AG04450 (cell line): ENCODE results near the gene AGAP2. TPM values are rescaled to one million over a fixed set of nuclear protein-coding genes. Genes with fewer than 3 reads are reported as not detected.
"Not testable (repeated sequence)": the region's sequence is repeated elsewhere in the genome, so short reads cannot be mapped to it uniquely, and the experiment has no call there.

Source experiments
- CTCF ChIA-PET: fragments of 300-600, 350-600 bp; formaldehyde crosslinking; extraction: SDS; loops from one replicate; lab custom pipeline; 2022; ENCODE audit warnings: antibody characterized with exemption, inconsistent platforms; lab: Charles Lee
- POLR2A ChIA-PET: fragments of 350-600 bp; formaldehyde crosslinking; extraction: SDS; loops from one replicate; lab custom pipeline; 2021; ENCODE audit warnings: antibody characterized with exemption, inconsistent platforms; lab: Yijun Ruan, JAX
- DNase-seq: peaks from one replicate; pipeline ENCODE4 v3.0.0-alpha.2; 2011; ENCODE audit warnings: low read depth, low spot score
- H3K27ac ChIP-seq: one replicate; pipeline ENCODE4 v1.5.1; 2012; ENCODE audit warnings: low read depth, low read length, control low read depth
- H3K27me3 ChIP-seq: one replicate; pipeline ENCODE4 v1.6.0; 2012; ENCODE audit warnings: low read length; ENCODE audit not compliant: control insufficient read depth, insufficient read depth
- H3K4me3 ChIP-seq: 2 replicates; pipeline ENCODE4 v1.5.1; 2011; ENCODE audit warnings: mild to moderate bottlenecking, low read depth, low read length, control low read depth
- H3K9me3 ChIP-seq: 2 replicates; pipeline ENCODE4 v1.5.1; 2012; ENCODE audit warnings: low read length; ENCODE audit not compliant: control insufficient read depth, insufficient read depth
- polyA plus RNA-seq: library from polyadenylated mRNA; depleted of rRNA; stranded (reverse); fragments of >200 nt; gene quantifications from 2 replicates; pipeline ENCODE4 v1.2.3, GENCODE V29; 2011
- TF ChIP-seq, protein P1 (sequence below): IDR thresholded peaks from 2 replicates; pipeline ENCODE4 v1.5.1; 2011; ENCODE audit warnings: low read depth, low read length, control low read depth, inconsistent platforms

AGAP2 gene
- polyA plus RNA-seq, 1 experiment = 0.02 TPM

DNA sequence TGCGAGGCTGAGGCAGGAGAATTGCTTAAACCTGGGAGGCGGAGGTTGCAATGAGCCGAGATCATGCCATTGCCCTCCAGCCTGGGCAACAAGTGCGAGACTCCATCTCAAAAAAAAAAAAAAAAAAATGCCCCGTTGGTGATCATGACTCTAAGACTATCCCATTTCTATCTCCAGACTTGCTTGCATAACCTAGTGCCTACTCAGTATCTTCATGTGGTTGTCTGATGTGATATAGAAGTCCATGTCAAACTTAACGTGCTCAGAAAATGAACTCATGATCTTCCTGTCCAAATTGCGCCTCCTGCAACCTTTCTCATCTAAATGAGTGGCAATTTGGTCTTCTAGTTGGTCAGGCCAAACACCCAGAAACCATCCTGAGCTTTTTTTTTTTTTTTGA is 39.4 kb upstream of the AGAP2 start:
- no peaks in the 10 kb centered on the region for H3K27me3 ChIP-seq
- no peak overlapping the region for H3K27ac ChIP-seq
- no peak overlapping the region for H3K4me3 ChIP-seq
- DNase-seq = no peak
- H3K9me3 ChIP-seq = no peaks in the 10 kb centered on the region; the same call in 1 of the 2 replicates
- POLR2A ChIA-PET = no interaction called here
- CTCF ChIA-PET = interaction anchor here (0.9 kb wide), 1 partner anchor 25 kb away, joined by 6 read pairs; no protein-coding TSS in a partner anchor
- TF ChIP-seq, protein P1, sequence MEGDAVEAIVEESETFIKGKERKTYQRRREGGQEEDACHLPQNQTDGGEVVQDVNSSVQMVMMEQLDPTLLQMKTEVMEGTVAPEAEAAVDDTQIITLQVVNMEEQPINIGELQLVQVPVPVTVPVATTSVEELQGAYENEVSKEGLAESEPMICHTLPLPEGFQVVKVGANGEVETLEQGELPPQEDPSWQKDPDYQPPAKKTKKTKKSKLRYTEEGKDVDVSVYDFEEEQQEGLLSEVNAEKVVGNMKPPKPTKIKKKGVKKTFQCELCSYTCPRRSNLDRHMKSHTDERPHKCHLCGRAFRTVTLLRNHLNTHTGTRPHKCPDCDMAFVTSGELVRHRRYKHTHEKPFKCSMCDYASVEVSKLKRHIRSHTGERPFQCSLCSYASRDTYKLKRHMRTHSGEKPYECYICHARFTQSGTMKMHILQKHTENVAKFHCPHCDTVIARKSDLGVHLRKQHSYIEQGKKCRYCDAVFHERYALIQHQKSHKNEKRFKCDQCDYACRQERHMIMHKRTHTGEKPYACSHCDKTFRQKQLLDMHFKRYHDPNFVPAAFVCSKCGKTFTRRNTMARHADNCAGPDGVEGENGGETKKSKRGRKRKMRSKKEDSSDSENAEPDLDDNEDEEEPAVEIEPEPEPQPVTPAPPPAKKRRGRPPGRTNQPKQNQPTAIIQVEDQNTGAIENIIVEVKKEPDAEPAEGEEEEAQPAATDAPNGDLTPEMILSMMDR = no peak

DNA sequence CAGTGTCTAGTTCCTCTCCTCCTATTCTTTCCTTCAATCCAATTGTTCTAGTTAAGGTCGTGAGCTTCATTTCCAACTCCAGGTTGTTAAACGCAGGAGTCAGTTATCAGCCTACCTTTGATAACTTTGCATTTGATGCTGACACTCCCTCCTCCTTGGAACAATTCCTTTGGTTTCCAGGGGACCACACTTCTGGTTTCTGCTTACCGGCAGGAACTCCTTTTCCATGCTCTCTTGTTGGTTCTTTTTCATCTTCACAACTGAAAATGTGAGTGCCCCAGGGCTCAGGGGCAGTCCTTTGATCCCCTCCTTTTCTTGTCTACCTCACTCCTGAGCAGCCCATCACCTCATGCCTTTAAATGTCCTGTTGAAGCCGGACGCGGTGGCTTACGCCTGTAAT is 38.8 kb upstream of the AGAP2 start:
- Histone ChIP-seq H3K27me3 (no peaks in the 10 kb centered on the region), H3K4me3 (no peak overlapping the region), H3K9me3 (no peaks in the 10 kb centered on the region; the same call in 1 of the 2 replicates), H3K27ac (no peak overlapping the region)
- CTCF ChIA-PET = interaction anchor here (0.9 kb wide), 1 partner anchor 26 kb away, joined by 6 read pairs; no protein-coding TSS in a partner anchor
- TF ChIP-seq, protein P1 = no peak
- POLR2A ChIA-PET = no interaction called here
- no peak for DNase-seq

DNA sequence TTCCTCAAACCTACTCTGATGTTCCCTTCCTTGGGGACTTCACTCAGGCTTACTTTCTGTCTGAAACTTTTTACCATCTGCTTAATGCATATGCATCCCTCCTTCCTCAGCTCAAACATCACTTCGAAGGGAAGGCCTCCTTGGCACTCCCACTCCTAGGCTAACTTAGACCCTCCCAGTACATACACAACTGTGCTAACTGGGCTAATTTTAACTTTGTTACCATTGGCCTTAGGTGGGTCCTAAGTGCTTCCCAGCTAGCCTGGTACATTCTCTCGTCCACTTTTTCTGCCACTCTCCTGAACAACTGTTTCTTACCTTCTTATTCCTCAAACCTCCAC is 37.7 kb upstream of the AGAP2 start:
- no peak for DNase-seq
- POLR2A ChIA-PET = no interaction called here
- CTCF ChIA-PET = no interaction called here

DNA sequence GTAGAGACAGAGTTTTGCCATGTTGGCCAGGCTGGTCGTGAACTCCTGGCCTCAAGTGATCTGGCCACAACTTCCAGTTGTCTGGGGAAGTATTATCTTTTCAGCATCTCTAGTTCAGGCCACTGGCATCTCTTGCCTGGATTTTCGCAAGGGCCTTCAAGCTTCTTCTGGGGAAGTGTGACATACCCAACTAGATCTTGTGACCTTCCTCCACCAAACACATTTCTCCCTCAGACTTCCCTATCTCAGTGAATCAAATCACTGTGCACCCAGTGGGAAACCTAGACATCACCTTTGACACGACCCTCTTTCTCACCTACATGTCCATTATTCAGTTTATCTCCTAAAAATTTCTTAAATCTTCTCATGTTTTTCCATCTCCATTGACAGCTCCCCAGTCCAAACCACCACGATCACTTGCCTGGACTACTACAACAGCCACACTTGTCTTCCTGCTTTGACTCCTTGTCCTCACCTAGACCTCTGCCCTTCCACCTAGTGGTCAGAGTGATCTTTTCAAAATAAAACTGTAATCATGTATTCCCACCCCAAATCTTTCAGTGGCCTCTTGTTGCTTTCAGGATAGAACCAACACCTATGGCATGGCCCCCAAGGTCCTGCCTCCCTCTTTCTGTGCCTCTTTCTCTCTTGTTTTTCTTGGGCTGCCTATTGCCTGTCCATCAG is 37.2 kb upstream of the AGAP2 start:
- no peaks in the 10 kb centered on the region for H3K27me3 ChIP-seq
- POLR2A ChIA-PET = no interaction called here
- no peak overlapping the region for H3K27ac ChIP-seq
- CTCF ChIA-PET = no interaction called here
- H3K4me3 ChIP-seq = no peak overlapping the region
- no peak for DNase-seq
- no peaks in the 10 kb centered on the region; the same call in 1 of the 2 replicates for H3K9me3 ChIP-seq
- TF ChIP-seq, protein P1 = 0 out of 2 replicates have a peak, but pooled peaks have one; percentile 6

More for the DNA sequence above, 37.7 kb upstream of the AGAP2 start:
- Histone ChIP-seq H3K9me3 (no peaks in the 10 kb centered on the region; the same call in 1 of the 2 replicates), H3K27me3 (no peaks in the 10 kb centered on the region), H3K4me3 (no peak overlapping the region), H3K27ac (no peak overlapping the region)
- TF ChIP-seq, protein P1 = no peak

DNA sequence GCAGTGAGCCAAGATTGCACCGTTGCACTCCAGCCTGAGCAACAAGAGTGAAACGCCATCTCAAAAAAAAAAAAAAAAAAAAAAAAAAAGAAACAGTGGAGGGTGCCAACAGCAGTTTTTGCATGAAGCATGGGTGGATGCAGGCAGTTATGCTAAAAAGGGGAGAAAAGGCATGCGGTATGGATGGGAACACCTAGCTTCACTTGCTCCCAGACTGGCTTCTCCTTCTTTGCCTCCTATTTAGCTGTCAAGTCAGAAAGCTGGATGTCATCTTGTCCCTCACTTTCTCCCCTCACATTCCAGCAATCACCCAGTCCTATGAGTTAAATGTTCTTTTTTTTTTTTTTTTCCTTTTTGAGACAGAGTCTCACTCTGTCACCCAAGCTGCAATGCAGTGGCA is 36.5 kb upstream of the AGAP2 start:
- POLR2A ChIA-PET = no interaction called here
- CTCF ChIA-PET = interaction anchor here (1.8 kb wide), 1 partner anchor 8 kb away, joined by 6 read pairs; the partner anchor contains the start of gene TSFM
- Histone ChIP-seq H3K4me3 (no peak overlapping the region), H3K9me3 (no peaks in the 10 kb centered on the region; the same call in 1 of the 2 replicates), H3K27ac (no peak overlapping the region), H3K27me3 (no peaks in the 10 kb centered on the region)
- no peak for DNase-seq
- TF ChIP-seq, protein P1 = no peak

DNA sequence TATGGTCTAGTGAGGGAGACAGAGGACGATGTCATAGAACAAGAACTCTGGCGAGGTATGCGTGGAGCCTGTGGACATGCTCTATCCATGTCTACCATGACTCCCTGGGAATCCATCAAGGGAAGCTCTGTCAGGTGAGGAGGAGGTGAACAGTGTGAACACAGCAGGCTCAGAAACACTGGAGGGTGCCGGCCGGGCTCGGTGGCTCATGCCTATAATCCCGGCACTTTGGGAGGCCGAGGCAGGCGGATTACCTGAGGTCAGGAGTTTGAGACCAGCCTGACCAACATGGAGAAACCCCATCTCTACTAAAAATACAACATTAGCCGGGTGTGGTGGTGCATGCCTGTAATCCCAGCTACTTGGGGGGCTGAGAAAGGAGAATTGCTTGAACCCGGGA is 36.1 kb upstream of the AGAP2 start:
- H3K27ac ChIP-seq, POLR2A ChIA-PET, H3K27me3 ChIP-seq, H3K4me3 ChIP-seq, H3K9me3 ChIP-seq, DNase-seq: not testable (repeated sequence)
- CTCF ChIA-PET = interaction anchor here (1.8 kb wide), 1 partner anchor 8 kb away, joined by 6 read pairs; the partner anchor contains the start of gene TSFM
